A673 (cell line): ENCODE measurements around the gene KIAA0232.
A peak's percentile ranks its signal among the peaks of the same experiment; 100 is the strongest.

Experiments used
- EZH2 ChIP-seq: fragments of 200-600 bp; sonication (generic); IDR thresholded peaks from 2 replicates; pipeline ENCODE4 v1.6.1; 2017; ENCODE audit warnings: borderline replicate concordance, low read depth, mild to moderate bottlenecking, mixed read lengths, antibody characterized with exemption, low read length; ENCODE audit not compliant: poor library complexity, severe bottlenecking
- TF ChIP-seq, protein P1 (sequence below): fragments of 300-800, 200-600 bp; sonication (generic); conservative IDR thresholded peaks from 2 replicates; pipeline ENCODE4 v1.5.1; 2017; ENCODE audit warnings: low read depth, mild to moderate bottlenecking, antibody characterized with exemption, low read length, moderate library complexity, mixed read lengths

GRCh38 chr4:6885953-6886557 is 103.5 kb downstream of the KIAA0232 start:
- TF ChIP-seq, protein P1, sequence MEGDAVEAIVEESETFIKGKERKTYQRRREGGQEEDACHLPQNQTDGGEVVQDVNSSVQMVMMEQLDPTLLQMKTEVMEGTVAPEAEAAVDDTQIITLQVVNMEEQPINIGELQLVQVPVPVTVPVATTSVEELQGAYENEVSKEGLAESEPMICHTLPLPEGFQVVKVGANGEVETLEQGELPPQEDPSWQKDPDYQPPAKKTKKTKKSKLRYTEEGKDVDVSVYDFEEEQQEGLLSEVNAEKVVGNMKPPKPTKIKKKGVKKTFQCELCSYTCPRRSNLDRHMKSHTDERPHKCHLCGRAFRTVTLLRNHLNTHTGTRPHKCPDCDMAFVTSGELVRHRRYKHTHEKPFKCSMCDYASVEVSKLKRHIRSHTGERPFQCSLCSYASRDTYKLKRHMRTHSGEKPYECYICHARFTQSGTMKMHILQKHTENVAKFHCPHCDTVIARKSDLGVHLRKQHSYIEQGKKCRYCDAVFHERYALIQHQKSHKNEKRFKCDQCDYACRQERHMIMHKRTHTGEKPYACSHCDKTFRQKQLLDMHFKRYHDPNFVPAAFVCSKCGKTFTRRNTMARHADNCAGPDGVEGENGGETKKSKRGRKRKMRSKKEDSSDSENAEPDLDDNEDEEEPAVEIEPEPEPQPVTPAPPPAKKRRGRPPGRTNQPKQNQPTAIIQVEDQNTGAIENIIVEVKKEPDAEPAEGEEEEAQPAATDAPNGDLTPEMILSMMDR, result peak; percentile 60
- TF ChIP-seq EZH2, result no peak
